Measurements from ENCODE around the gene SSC5D.
"Not testable (repeated sequence)": the region's sequence is repeated elsewhere in the genome, so short reads cannot be mapped to it uniquely, and the experiment has no call there.

SSC5D gene

GRCh38 chr19:55487924-55488687, at the start of gene SSC5D:
Gene SSC5D, plus strand, starts transcription at chr19:55488436. Its CDS starts 154 bp downstream, at chr19:55488590.
- DNase-seq = no peak

- no peak for DNase-seq
These were observed 49.2 kb upstream of the SSC5D start for GRCh38 chr19:55439052-55439451.

- no peak for DNase-seq
These were observed 47.7 kb upstream of the SSC5D start for GRCh38 chr19:55440411-55441105.

- DNase-seq = no peak
These were observed 46.9 kb upstream of the SSC5D start for GRCh38 chr19:55441319-55441691.

GRCh38 chr19:55441692-55442321, 46.4 kb upstream of the SSC5D start:
- no peak for DNase-seq

- no peak for DNase-seq
These were observed 45.8 kb upstream of the SSC5D start for GRCh38 chr19:55442372-55442961.

GRCh38 chr19:55443045-55443823, 45.0 kb upstream of the SSC5D start, which contains the start of gene SHISA7:
Gene SHISA7, minus strand, starts transcription at chr19:55443300. Its CDS starts 437 bp downstream, at chr19:55442863.
- DNase-seq = no peak

- DNase-seq = no peak
These were observed 44.3 kb upstream of the SSC5D start for GRCh38 chr19:55443824-55444480.

- no peak for DNase-seq
These were observed 43.6 kb upstream of the SSC5D start for GRCh38 chr19:55444646-55445045.

GRCh38 chr19:55446060-55446459, 42.2 kb upstream of the SSC5D start:
- DNase-seq = no peak

- DNase-seq = peak; percentile 71
These were observed 40.6 kb upstream of the SSC5D start for GRCh38 chr19:55447421-55448174.

- not testable (repeated sequence) for DNase-seq
These were observed 40.1 kb upstream of the SSC5D start for GRCh38 chr19:55448175-55448490.

GRCh38 chr19:55449469-55449868, 38.8 kb upstream of the SSC5D start:
- no peak for DNase-seq

- no peak for DNase-seq
These were observed 36.9 kb upstream of the SSC5D start for GRCh38 chr19:55451163-55451964.

GRCh38 chr19:55451965-55452748, 36.1 kb upstream of the SSC5D start:
- DNase-seq = no peak

GRCh38 chr19:55452749-55453346, 35.4 kb upstream of the SSC5D start:
- DNase-seq = peak; percentile 83

- DNase-seq = no peak
These were observed 34.5 kb upstream of the SSC5D start for GRCh38 chr19:55453511-55454260.

GRCh38 chr19:55454787-55455243, 33.4 kb upstream of the SSC5D start:
- DNase-seq = peak; percentile 83

Data from 8988T (cell line).